ENCODE measurements around the gene MYH9.

The MYH9 gene

GRCh38 chr22:36365020-36365411 is 22.8 kb downstream of the MYH9 start:
- Histone ChIP-seq H3K9me3 (replicated peaks; ENCODE audit: insufficient read depth, low read length) (no peaks in the 10 kb centered on the region), H3K27ac (ENCODE audit: low read length) (no peak overlapping the region), H3K4me1 (ENCODE audit: low read length) (peaks cover 65% of the 10 kb centered on the region), H3K4me2 (ENCODE audit: low read depth, low read length) (no peak overlapping the region), H3F3A (ENCODE audit: insufficient read depth, low read length) (peaks cover 13% of the 10 kb centered on the region), H3K27me3 (replicated peaks; ENCODE audit: insufficient read depth, low read length) (no peaks in the 10 kb centered on the region), H3K4me3 (ENCODE audit: low read length) (no peak overlapping the region), H3K9me2 (replicated peaks; ENCODE audit: insufficient read depth, low read length) (no peaks in the 10 kb centered on the region), H2AFZ (ENCODE audit: low read length) (no peak overlapping the region), H3K36me3 (replicated peaks; ENCODE audit: insufficient read depth, low read length) (peaks cover 10% of the 10 kb centered on the region; the same call in 1 of the 2 replicates), H3K79me2 (ENCODE audit: low read length) (peaks cover 100% of the 10 kb centered on the region), H4K20me1 (ENCODE audit: insufficient read depth, low read length) (peaks cover 95% of the 10 kb centered on the region), H3K9ac (ENCODE audit: low read length) (no peak overlapping the region)
- TF ChIP-seq CTCF (IDR thresholded peaks at IDR 0.05; ENCODE audit: low read length) (no peak), EZH2 (optimal IDR thresholded peaks at IDR 0.05; ENCODE audit: low read depth, low read length) (no peak)
- DNase-seq: no peak

- Histone ChIP-seq H3K4me2 (ENCODE audit: low read depth, low read length) (no peak overlapping the region), H3K4me3 (ENCODE audit: low read length) (no peak overlapping the region), H3K9me2 (replicated peaks; ENCODE audit: insufficient read depth, low read length) (no peaks in the 10 kb centered on the region), H3F3A (ENCODE audit: insufficient read depth, low read length) (peaks cover 16% of the 10 kb centered on the region), H3K36me3 (replicated peaks; ENCODE audit: insufficient read depth, low read length) (peaks cover 10% of the 10 kb centered on the region; the same call in 1 of the 2 replicates), H3K9me3 (replicated peaks; ENCODE audit: insufficient read depth, low read length) (no peaks in the 10 kb centered on the region), H3K27ac (ENCODE audit: low read length) (no peak overlapping the region), H3K27me3 (replicated peaks; ENCODE audit: insufficient read depth, low read length) (no peaks in the 10 kb centered on the region), H3K9ac (ENCODE audit: low read length) (no peak overlapping the region), H3K4me1 (ENCODE audit: low read length) (peaks cover 68% of the 10 kb centered on the region), H2AFZ (ENCODE audit: low read length) (no peak overlapping the region), H4K20me1 (ENCODE audit: insufficient read depth, low read length) (peaks cover 94% of the 10 kb centered on the region), H3K79me2 (ENCODE audit: low read length) (peaks cover 100% of the 10 kb centered on the region)
- TF ChIP-seq CTCF (IDR thresholded peaks at IDR 0.05; ENCODE audit: low read length) (no peak), EZH2phosphoT487 (IDR thresholded peaks at IDR 0.05; ENCODE audit: low read length) (no peak), EZH2 (optimal IDR thresholded peaks at IDR 0.05; ENCODE audit: low read depth, low read length) (no peak)
- DNase-seq: no peak
Observed at GRCh38 chr22:36364255-36365019, 23.3 kb downstream of the MYH9 start.

- H3K36me3 ChIP-seq (replicated peaks; ENCODE audit: insufficient read depth, low read length): peaks cover 10% of the 10 kb centered on the region; the same call in 1 of the 2 replicates
- no peaks in the 10 kb centered on the region for H3K9me3 ChIP-seq (replicated peaks; ENCODE audit: insufficient read depth, low read length)
- H3K27me3 ChIP-seq (replicated peaks; ENCODE audit: insufficient read depth, low read length): no peaks in the 10 kb centered on the region
- no peak overlapping the region for H3K4me2 ChIP-seq (ENCODE audit: low read depth, low read length)
- H3K4me3 ChIP-seq (ENCODE audit: low read length): no peak overlapping the region
- H4K20me1 ChIP-seq (ENCODE audit: insufficient read depth, low read length): peaks cover 94% of the 10 kb centered on the region
- H3K79me2 ChIP-seq (ENCODE audit: low read length): peaks cover 100% of the 10 kb centered on the region
- peaks cover 24% of the 10 kb centered on the region for H3F3A ChIP-seq (ENCODE audit: insufficient read depth, low read length)
- no peak overlapping the region for H3K27ac ChIP-seq (ENCODE audit: low read length)
- no peaks in the 10 kb centered on the region for H3K9me2 ChIP-seq (replicated peaks; ENCODE audit: insufficient read depth, low read length)
- H2AFZ ChIP-seq (ENCODE audit: low read length): no peak overlapping the region
- H3K9ac ChIP-seq (ENCODE audit: low read length): no peak overlapping the region
- TF ChIP-seq EZH2 (optimal IDR thresholded peaks at IDR 0.05; ENCODE audit: low read depth, low read length) (no peak), EZH2phosphoT487 (IDR thresholded peaks at IDR 0.05; ENCODE audit: low read length) (no peak), CTCF (IDR thresholded peaks at IDR 0.05; ENCODE audit: low read length) (no peak)
- H3K4me1 ChIP-seq (ENCODE audit: low read length): peaks cover 72% of the 10 kb centered on the region
- DNase-seq: no peak
Observed at GRCh38 chr22:36363349-36363981, 24.3 kb downstream of the MYH9 start.
